ENCODE measurements around the gene SLC25A38.

DNA sequence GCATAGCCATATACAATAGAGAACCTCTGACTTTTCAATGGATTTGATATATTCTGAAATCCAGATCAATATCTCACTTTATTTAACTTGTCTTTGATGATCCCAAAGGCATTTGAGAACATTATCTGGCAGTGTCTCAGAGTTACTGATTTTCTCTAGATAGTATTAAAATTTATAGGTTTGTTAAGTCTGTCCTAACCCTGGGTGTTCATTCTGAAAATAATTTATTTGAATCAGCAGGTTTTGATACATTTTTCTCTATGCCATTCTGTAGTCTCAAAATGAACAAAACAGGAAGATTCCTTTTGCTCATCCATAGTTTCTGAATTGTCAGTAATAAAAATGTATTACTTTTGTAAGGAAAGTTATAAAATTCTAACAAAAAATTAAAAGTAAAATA lies 39.4 kb upstream of the SLC25A38 start:
- no peak for TF ChIP-seq CTCF (IDR thresholded peaks at IDR 0.05)
- TF ChIP-seq POLR2A (IDR thresholded peaks at IDR 0.05) = no peak

Data from vagina (tissue), 2 donors.